ENCODE data around the gene ARL2BP. TPM values are rescaled to one million over a fixed set of nuclear protein-coding genes. Genes with fewer than 3 reads are reported as not detected.
"Not testable (repeated sequence)": the region's sequence is repeated elsewhere in the genome, so short reads cannot be mapped to it uniquely, and the experiment has no call there.

Gene ARL2BP
- total RNA-seq, result 10 to 100 TPM; 10.3 to 39.6 (median 36.5) TPM

GRCh38 chr16:57244767-57245471 is at the start of gene ARL2BP:
Gene ARL2BP (plus strand): TSS chr16:57245259. CDS start chr16:57245368, 109 bp downstream.
- Histone ChIP-seq H3K27me3 (no peaks in the 10 kb centered on the region), H3K27ac (peak within 1 kb of the TSS; percentile 90 to 98 (median 94)), H3K9me3 (no peaks in the 10 kb centered on the region), H3K4me1 (peaks cover 3 to 28% (median 11%) of the 10 kb centered on the region in 4 donors), H3K36me3 (peaks cover 0 to 23% (median 10%) of the 10 kb centered on the region in 4 donors), H3K4me3 (peak within 1 kb of the TSS; percentile 58 to 78 (median 66))
- TF ChIP-seq EP300 (IDR thresholded peaks at IDR 0.05; ENCODE audit: low read depth) (no peak), CTCF (IDR thresholded peaks at IDR 0.05) (peak in 1 of 5 experiments; percentile 1), POLR2A (IDR thresholded peaks at IDR 0.05) (peak; percentile 84), POLR2AphosphoS5 (IDR thresholded peaks at IDR 0.05) (peak; percentile 76 to 90 (median 90))
- WGBS, 2 donors (ENCODE audit: low coverage in 1 of 2), result 0 to 1% methylated on average over 6 to 31 of the region's 77 CpGs
- intact Hi-C loops (cut with DNase I; ENCODE audit: low total_unique reads) (no loop called here), in situ Hi-C loops (cut with MboI; ENCODE audit: low pct_ligation_motif_present in 1 of 4, low pct_unique_long_range_greater_than_20kb in 1 of 4, low sequenced_read_pairs in 3 of 4) (no loop called here)
- DNase-seq, result peak; percentile 99

GRCh38 chr16:57196286-57196685 is 48.8 kb upstream of the ARL2BP start:
- intact Hi-C loops (cut with DNase I; ENCODE audit: low total_unique reads), result no loop called here
- no peak overlapping the region for H3K27ac ChIP-seq
- 70 to 90% methylated on average over 2 to 4 of the region's 4 CpGs for WGBS, 2 donors (ENCODE audit: low coverage in 1 of 2)

GRCh38 chr16:57196753-57197152 is 48.3 kb upstream of the ARL2BP start:
- intact Hi-C loops (cut with DNase I; ENCODE audit: low total_unique reads), result no loop called here
- TF ChIP-seq POLR2AphosphoS5 (IDR thresholded peaks at IDR 0.05) (no peak), CTCF (IDR thresholded peaks at IDR 0.05) (no peak), EP300 (IDR thresholded peaks at IDR 0.05; ENCODE audit: low read depth) (no peak), POLR2A (IDR thresholded peaks at IDR 0.05) (no peak)
- in situ Hi-C loops (cut with MboI; ENCODE audit: low pct_ligation_motif_present in 1 of 4, low pct_unique_long_range_greater_than_20kb in 1 of 4, low sequenced_read_pairs in 3 of 4), result no loop called here
- no peak for DNase-seq
- H3K36me3 ChIP-seq, result no peaks in the 10 kb centered on the region
- peaks cover 0 to 39% (median 24%) of the 10 kb centered on the region in 4 donors for H3K4me1 ChIP-seq
- H3K27ac ChIP-seq, result no peak overlapping the region
- H3K9me3 ChIP-seq, result no peaks in the 10 kb centered on the region
- H3K4me3 ChIP-seq, result no peak overlapping the region
- 74 to 77% methylated on average over 3 of the region's 3 CpGs for WGBS, 2 donors (ENCODE audit: low coverage in 1 of 2)
- no peaks in the 10 kb centered on the region for H3K27me3 ChIP-seq

More at GRCh38 chr16:57196286-57196685, 48.8 kb upstream of the ARL2BP start:
- no peak for TF ChIP-seq CTCF (IDR thresholded peaks at IDR 0.05)
- TF ChIP-seq POLR2AphosphoS5 (IDR thresholded peaks at IDR 0.05), result no peak
- TF ChIP-seq POLR2A (IDR thresholded peaks at IDR 0.05), result no peak
- no peak for TF ChIP-seq EP300 (IDR thresholded peaks at IDR 0.05; ENCODE audit: low read depth)
- in situ Hi-C loops (cut with MboI; ENCODE audit: low pct_ligation_motif_present in 1 of 4, low pct_unique_long_range_greater_than_20kb in 1 of 4, low sequenced_read_pairs in 3 of 4), result no loop called here
- Histone ChIP-seq H3K4me1 (peaks cover 0 to 43% (median 24%) of the 10 kb centered on the region in 4 donors), H3K27me3 (no peaks in the 10 kb centered on the region), H3K4me3 (no peak overlapping the region), H3K9me3 (no peaks in the 10 kb centered on the region), H3K36me3 (no peaks in the 10 kb centered on the region)
- no peak for DNase-seq

GRCh38 chr16:57200321-57200720 is 44.7 kb upstream of the ARL2BP start:
- DNase-seq; intact Hi-C loops (cut with DNase I; ENCODE audit: low total_unique reads): not testable (repeated sequence)
- WGBS, 2 donors (ENCODE audit: low coverage in 1 of 2), result 94% methylated on average over 6 of the region's 24 CpGs; no CpG with 5 or more reads in 1 of the 2 donors

GRCh38 chr16:57200926-57201325 is 44.1 kb upstream of the ARL2BP start:
- H3K27me3 ChIP-seq; intact Hi-C loops (cut with DNase I; ENCODE audit: low total_unique reads); H3K27ac ChIP-seq; H3K4me1 ChIP-seq; H3K9me3 ChIP-seq; in situ Hi-C loops (cut with MboI; ENCODE audit: low pct_ligation_motif_present in 1 of 4, low pct_unique_long_range_greater_than_20kb in 1 of 4, low sequenced_read_pairs in 3 of 4); DNase-seq; H3K4me3 ChIP-seq: not testable (repeated sequence)
- WGBS, 2 donors (ENCODE audit: low coverage in 1 of 2), result 91% methylated on average over 15 of the region's 27 CpGs; no CpG with 5 or more reads in 1 of the 2 donors
- peaks cover 0 to 14% (median 8%) of the 10 kb centered on the region in 4 donors for H3K36me3 ChIP-seq

More at GRCh38 chr16:57200321-57200720, 44.7 kb upstream of the ARL2BP start:
- H3K9me3 ChIP-seq; in situ Hi-C loops (cut with MboI; ENCODE audit: low pct_ligation_motif_present in 1 of 4, low pct_unique_long_range_greater_than_20kb in 1 of 4, low sequenced_read_pairs in 3 of 4); H3K36me3 ChIP-seq; H3K4me3 ChIP-seq; H3K4me1 ChIP-seq; H3K27ac ChIP-seq; H3K27me3 ChIP-seq: not testable (repeated sequence)
